ENCODE measurements around the gene EPN2. TPM values are rescaled to one million over a fixed set of nuclear protein-coding genes. Genes with fewer than 3 reads are reported as not detected.

The EPN2 gene
- total RNA-seq, 2 experiments from 2014 or later = 20.1 to 20.4 TPM

- Histone ChIP-seq H3K27ac (ENCODE audit: low read depth, low read length, poor library complexity, severe bottlenecking) (no peak overlapping the region), H3K36me3 (ENCODE audit: insufficient read depth, low read length) (no peaks in the 10 kb centered on the region), H2AFZ (ENCODE audit: low read length) (no peak overlapping the region), H3K79me2 (ENCODE audit: insufficient read depth, low read depth, low read length) (no peaks in the 10 kb centered on the region), H3K9me3 (ENCODE audit: low read length) (no peaks in the 10 kb centered on the region), H3K9me2 (ENCODE audit: insufficient read depth, low read length) (no peaks in the 10 kb centered on the region), H3K4me1 (ENCODE audit: insufficient read depth, low read length, poor library complexity, severe bottlenecking) (peaks cover 3% of the 10 kb centered on the region), H3K4me3 (ENCODE audit: low read depth, low read length, poor library complexity, severe bottlenecking) (no peak overlapping the region), H3K4me2 (ENCODE audit: low read length) (no peak overlapping the region), H4K20me1 (ENCODE audit: insufficient read depth, low read length) (no peaks in the 10 kb centered on the region)
- no TSS peak for BruUV-seq (replicated peaks)
- no peak for DNase-seq (ENCODE audit: low spot score)
- intact Hi-C loops (cut with micrococcal nuclease; ENCODE audit: unreplicated experiment) = no loop called here
- ChIA-PET POLR2A (no interaction called here), CTCF (ENCODE audit: unreplicated experiment) (no interaction called here)
- TF ChIP-seq CTCF (conservative IDR thresholded peaks at IDR 0.05; ENCODE audit: low read length) (no peak), EZH2phosphoT487 (IDR thresholded peaks at IDR 0.05; ENCODE audit: borderline replicate concordance, low read depth, low read length) (no peak)
Measured at GRCh38 chr17:19335951-19336631, 98.9 kb downstream of the EPN2 start.

- TF ChIP-seq CTCF (conservative IDR thresholded peaks at IDR 0.05; ENCODE audit: low read length) (no peak), EZH2phosphoT487 (IDR thresholded peaks at IDR 0.05; ENCODE audit: borderline replicate concordance, low read depth, low read length) (no peak)
- no peak overlapping the region for H3K4me3 ChIP-seq (ENCODE audit: low read depth, low read length, poor library complexity, severe bottlenecking)
- CTCF ChIA-PET (ENCODE audit: unreplicated experiment) = no interaction called here
- intact Hi-C loops (cut with micrococcal nuclease; ENCODE audit: unreplicated experiment) = no loop called here
- H3K9me3 ChIP-seq (ENCODE audit: low read length) = no peaks in the 10 kb centered on the region
- no peaks in the 10 kb centered on the region for H3K79me2 ChIP-seq (ENCODE audit: insufficient read depth, low read depth, low read length)
- DNase-seq (ENCODE audit: low spot score) = no peak
- no peaks in the 10 kb centered on the region for H3K36me3 ChIP-seq (ENCODE audit: insufficient read depth, low read length)
- no peaks in the 10 kb centered on the region for H3K9me2 ChIP-seq (ENCODE audit: insufficient read depth, low read length)
- BruUV-seq (replicated peaks) = no TSS peak
- POLR2A ChIA-PET = no interaction called here
- H4K20me1 ChIP-seq (ENCODE audit: insufficient read depth, low read length) = no peaks in the 10 kb centered on the region
- H2AFZ ChIP-seq (ENCODE audit: low read length) = no peak overlapping the region
- peaks cover 3% of the 10 kb centered on the region for H3K4me1 ChIP-seq (ENCODE audit: insufficient read depth, low read length, poor library complexity, severe bottlenecking)
- H3K27ac ChIP-seq (ENCODE audit: low read depth, low read length, poor library complexity, severe bottlenecking) = no peak overlapping the region
- H3K4me2 ChIP-seq (ENCODE audit: low read length) = no peak overlapping the region
Measured at GRCh38 chr17:19336938-19337711, 100.0 kb downstream of the EPN2 start.

GRCh38 chr17:19337712-19338023, 100.5 kb downstream of the EPN2 start:
- Histone ChIP-seq H3K4me3 (ENCODE audit: low read depth, low read length, poor library complexity, severe bottlenecking) (no peak overlapping the region), H3K27ac (ENCODE audit: low read depth, low read length, poor library complexity, severe bottlenecking) (no peak overlapping the region), H3K4me2 (ENCODE audit: low read length) (no peak overlapping the region), H3K4me1 (ENCODE audit: insufficient read depth, low read length, poor library complexity, severe bottlenecking) (peaks cover 3% of the 10 kb centered on the region), H2AFZ (ENCODE audit: low read length) (no peak overlapping the region), H3K36me3 (ENCODE audit: insufficient read depth, low read length) (no peaks in the 10 kb centered on the region), H3K9me3 (ENCODE audit: low read length) (no peaks in the 10 kb centered on the region), H3K9me2 (ENCODE audit: insufficient read depth, low read length) (no peaks in the 10 kb centered on the region), H3K79me2 (ENCODE audit: insufficient read depth, low read depth, low read length) (no peaks in the 10 kb centered on the region), H4K20me1 (ENCODE audit: insufficient read depth, low read length) (no peaks in the 10 kb centered on the region)
- intact Hi-C loops (cut with micrococcal nuclease; ENCODE audit: unreplicated experiment) = loop anchor here (1.0 kb wide), 2 partner anchors 20 to 110 kb away; no protein-coding TSS in a partner anchor
- no peak for DNase-seq (ENCODE audit: low spot score)
- POLR2A ChIA-PET = no interaction called here
- CTCF ChIA-PET (ENCODE audit: unreplicated experiment) = no interaction called here
- no TSS peak for BruUV-seq (replicated peaks)
- TF ChIP-seq EZH2phosphoT487 (IDR thresholded peaks at IDR 0.05; ENCODE audit: borderline replicate concordance, low read depth, low read length) (no peak), CTCF (conservative IDR thresholded peaks at IDR 0.05; ENCODE audit: low read length) (no peak)

All from OCI-LY7 (cell line).